SH-SY5Y (cell line): ENCODE data around the gene SRP9.

Experiments used
- GATA2 ChIP-seq: IDR thresholded peaks from 2 replicates; pipeline ENCODE4 v1.6.1; 2011; ENCODE audit warnings: mild to moderate bottlenecking, low read depth, low read length
- GATA3 ChIP-seq: IDR thresholded peaks from 2 replicates; pipeline ENCODE4 v1.6.1; 2011; ENCODE audit warnings: low read depth, mild to moderate bottlenecking, low read length, moderate library complexity

GRCh38 chr1:225733254-225733653 is 44.4 kb upstream of the SRP9 start:
- TF ChIP-seq GATA2 (no peak), GATA3 (no peak)
